Osteoblast (primary cell): ENCODE measurements around the gene NRBP1. TPM values are rescaled to one million over a fixed set of nuclear protein-coding genes. Genes with fewer than 3 reads are reported as not detected.
A peak's percentile ranks its signal among the peaks of the same experiment; 100 is the strongest.

ENCODE experiments used
- DNase-seq: peaks from one replicate; pipeline ENCODE4 v3.0.0; 2011; ENCODE audit warnings: low spot score, mixed read lengths; ENCODE audit not compliant: insufficient read length; ENCODE audit errors: missing footprints
- H2AFZ ChIP-seq: 2 replicates; pipeline ENCODE4 v1.6.0; 2011; ENCODE audit warnings: mild to moderate bottlenecking, low read length
- H3K27ac ChIP-seq: 2 replicates; pipeline ENCODE4 v1.5.1; 2011; ENCODE audit warnings: mild to moderate bottlenecking, low read depth, low read length, moderate library complexity
- H3K27me3 ChIP-seq: 2 replicates; pipeline ENCODE4 v1.6.0; 2012; ENCODE audit warnings: mild to moderate bottlenecking, control low read depth, inconsistent platforms, low read length, moderate library complexity; ENCODE audit not compliant: insufficient read depth
- H3K36me3 ChIP-seq: 2 replicates; pipeline ENCODE4 v1.5.1; 2011; ENCODE audit warnings: mild to moderate bottlenecking, low read length, control low read depth, moderate library complexity; ENCODE audit not compliant: insufficient read depth
- H3K4me1 ChIP-seq: 2 replicates; pipeline ENCODE4 v1.5.1; 2011; ENCODE audit warnings: mild to moderate bottlenecking, low read length, control low read depth, moderate library complexity; ENCODE audit not compliant: insufficient read depth
- H3K4me2 ChIP-seq: 2 replicates; pipeline ENCODE4 v1.6.0; 2011; ENCODE audit warnings: mild to moderate bottlenecking, low read length; ENCODE audit not compliant: insufficient read depth
- H3K4me3 ChIP-seq: fragments of 200-600 bp; sonication (generic); 3 replicates; pipeline ENCODE4 v1.5.1; 2012; ENCODE audit warnings: mild to moderate bottlenecking, low read length, inconsistent platforms; ENCODE audit not compliant: insufficient read depth
- H3K79me2 ChIP-seq: 2 replicates; pipeline ENCODE4 v1.6.0; 2012; ENCODE audit warnings: mild to moderate bottlenecking, low read length, control low read depth, inconsistent platforms; ENCODE audit not compliant: insufficient read depth
- H3K9me3 ChIP-seq: 2 replicates; pipeline ENCODE4 v1.5.1; 2011; ENCODE audit warnings: low read depth, low read length, control low read depth
- H4K20me1 ChIP-seq: 2 replicates; pipeline ENCODE4 v1.6.0; 2012; ENCODE audit warnings: mild to moderate bottlenecking, low read length, control low read depth; ENCODE audit not compliant: insufficient read depth
- CTCF ChIP-seq: IDR thresholded peaks from 2 replicates; pipeline ENCODE4 v1.5.1; 2011; ENCODE audit warnings: mild to moderate bottlenecking, low read depth, low read length, moderate library complexity; ENCODE audit errors: extremely low read depth
- total RNA-seq: library from RNA; depleted of rRNA; stranded (reverse); fragments of >200 nt; gene quantifications from 2 replicates; pipeline ENCODE4 v1.2.3, GENCODE V29; 2012

NRBP1 gene
- total RNA-seq, 1 donor, result 151 TPM

GRCh38 chr2:27431395-27431794 lies 3.0 kb downstream of the NRBP1 start:
- no peaks in the 10 kb centered on the region for H3K9me3 ChIP-seq

DNA sequence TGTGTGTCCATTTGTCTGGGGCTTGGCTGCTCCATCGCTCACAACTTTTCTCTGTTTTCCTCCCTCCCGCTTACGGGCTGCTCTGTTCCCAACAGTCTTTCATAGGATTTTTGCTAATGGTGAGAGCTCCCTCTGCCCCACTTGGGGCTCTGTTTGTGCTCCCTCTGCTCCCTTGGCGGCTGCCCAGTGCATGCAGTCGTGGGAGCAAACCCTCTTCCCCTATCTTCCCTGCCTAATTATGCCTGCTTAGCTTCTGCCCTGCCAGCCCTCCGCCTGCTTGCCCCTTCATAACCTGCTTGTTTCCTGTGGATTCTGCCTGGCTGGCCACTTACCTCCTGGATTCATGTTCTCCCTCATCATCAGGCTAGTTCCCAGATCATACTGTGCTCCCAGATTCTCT lies 7.2 kb downstream of the NRBP1 start:
- Histone ChIP-seq H3K4me1 (peaks cover 6% of the 10 kb centered on the region), H3K9me3 (no peaks in the 10 kb centered on the region), H3K27me3 (no peaks in the 10 kb centered on the region), H3K36me3 (peaks cover 70% of the 10 kb centered on the region), H2AFZ (no peak overlapping the region), H4K20me1 (peaks cover 28% of the 10 kb centered on the region), H3K79me2 (peaks cover 46% of the 10 kb centered on the region), H3K4me3 (no peak overlapping the region), H3K4me2 (no peak overlapping the region), H3K27ac (no peak overlapping the region)
- no peak for DNase-seq
- no peak for TF ChIP-seq CTCF

More at GRCh38 chr2:27431395-27431794, 3.0 kb downstream of the NRBP1 start:
- peak; percentile 82 for DNase-seq
- Histone ChIP-seq H3K27ac (peak overlapping the region; percentile 59), H2AFZ (no peak overlapping the region), H3K36me3 (peaks cover 39% of the 10 kb centered on the region), H3K4me3 (no peak overlapping the region), H3K4me2 (no peak overlapping the region), H3K27me3 (no peaks in the 10 kb centered on the region), H4K20me1 (peaks cover 44% of the 10 kb centered on the region), H3K4me1 (peaks cover 22% of the 10 kb centered on the region), H3K79me2 (peaks cover 62% of the 10 kb centered on the region)
- TF ChIP-seq CTCF, result no peak

- TF ChIP-seq CTCF, result no peak
- Histone ChIP-seq H3K4me3 (no peak overlapping the region), H3K79me2 (no peaks in the 10 kb centered on the region), H3K9me3 (no peaks in the 10 kb centered on the region), H3K36me3 (peaks cover 62% of the 10 kb centered on the region), H4K20me1 (no peaks in the 10 kb centered on the region), H2AFZ (no peak overlapping the region), H3K4me2 (no peak overlapping the region), H3K4me1 (no peaks in the 10 kb centered on the region), H3K27me3 (no peaks in the 10 kb centered on the region), H3K27ac (no peak overlapping the region)
- DNase-seq, result no peak
Measured at GRCh38 chr2:27441226-27441926, 12.9 kb downstream of the NRBP1 start.

DNA sequence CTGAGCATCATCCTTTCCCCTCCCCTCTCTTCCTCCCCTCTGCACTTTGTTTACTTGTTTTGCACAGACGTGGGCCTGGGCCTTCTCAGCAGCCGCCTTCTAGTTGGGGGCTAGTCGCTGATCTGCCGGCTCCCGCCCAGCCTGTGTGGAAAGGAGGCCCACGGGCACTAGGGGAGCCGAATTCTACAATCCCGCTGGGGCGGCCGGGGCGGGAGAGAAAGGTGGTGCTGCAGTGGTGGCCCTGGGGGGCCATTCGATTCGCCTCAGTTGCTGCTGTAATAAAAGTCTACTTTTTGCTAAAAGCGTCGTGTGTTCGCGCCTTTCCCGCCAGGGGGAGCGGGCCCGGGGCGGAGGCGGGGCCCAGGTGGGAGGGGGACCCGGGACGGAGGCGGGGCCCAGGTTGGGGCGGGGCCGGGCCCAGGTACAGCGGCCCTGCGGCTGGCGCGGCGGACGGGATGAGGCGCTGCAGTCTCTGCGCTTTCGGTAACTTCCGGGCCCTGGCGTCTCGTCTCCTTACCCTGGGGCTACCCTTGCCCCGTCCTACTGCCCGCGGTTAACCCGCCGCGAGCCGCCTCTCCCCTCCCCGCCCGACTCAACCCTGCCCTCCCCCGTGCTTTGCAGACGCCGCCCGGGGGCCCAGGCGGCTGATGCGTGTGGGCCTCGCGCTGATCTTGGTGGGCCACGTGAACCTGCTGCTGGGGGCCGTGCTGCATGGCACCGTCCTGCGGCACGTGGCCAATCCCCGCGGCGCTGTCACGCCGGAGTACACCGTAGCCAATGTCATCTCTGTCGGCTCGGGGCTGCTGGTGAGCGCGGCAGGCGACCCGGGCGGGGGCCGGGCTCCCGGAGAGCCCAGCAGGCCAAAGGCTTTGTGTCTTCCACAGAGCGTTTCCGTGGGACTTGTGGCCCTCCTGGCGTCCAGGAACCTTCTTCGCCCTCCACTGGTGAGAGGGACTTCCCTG lies 13.8 kb downstream of the NRBP1 start, which contains the start of gene KRTCAP3:
KRTCAP3 (plus strand) TSS at position 424 of the 962 bp plus-strand sequence; CDS start at position 456, 32 bp downstream.
- no peak for DNase-seq
- no peaks in the 10 kb centered on the region for H3K27me3 ChIP-seq
- no peak within 1 kb of the TSS for H2AFZ ChIP-seq
- TF ChIP-seq CTCF, result no peak
- H3K27ac ChIP-seq, result no peak within 1 kb of the TSS
- H3K9me3 ChIP-seq, result no peaks in the 10 kb centered on the region
- no peaks in the 10 kb centered on the region for H3K79me2 ChIP-seq
- no peaks in the 10 kb centered on the region for H3K4me1 ChIP-seq
- H3K4me2 ChIP-seq, result no peak within 1 kb of the TSS
- H3K36me3 ChIP-seq, result peaks cover 58% of the 10 kb centered on the region
- H3K4me3 ChIP-seq, result no peak within 1 kb of the TSS
- H4K20me1 ChIP-seq, result no peaks in the 10 kb centered on the region
